ENCODE data around the gene HPS4.

DNA sequence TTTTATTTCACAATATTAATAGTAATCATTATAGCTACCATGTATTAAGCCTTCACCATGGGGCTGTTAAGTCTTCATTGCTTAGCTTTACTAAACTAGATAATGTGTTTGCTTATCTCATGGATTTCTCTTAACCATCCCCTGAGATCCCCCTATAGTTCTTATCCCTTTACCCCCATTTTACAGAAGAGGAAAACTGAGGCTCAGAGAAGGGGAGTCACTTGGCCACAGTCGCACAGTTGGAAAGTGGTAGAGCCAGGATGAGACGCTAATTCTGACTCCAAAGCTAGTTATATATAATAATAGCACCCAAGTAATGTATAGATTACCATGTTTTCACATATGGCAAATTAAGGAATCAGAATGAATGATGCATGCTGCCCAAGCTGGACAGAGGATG lies 38.4 kb upstream of the HPS4 start:
- TF ChIP-seq POLR2A (IDR thresholded peaks at IDR 0.05), result no peak
- TF ChIP-seq, protein P1, sequence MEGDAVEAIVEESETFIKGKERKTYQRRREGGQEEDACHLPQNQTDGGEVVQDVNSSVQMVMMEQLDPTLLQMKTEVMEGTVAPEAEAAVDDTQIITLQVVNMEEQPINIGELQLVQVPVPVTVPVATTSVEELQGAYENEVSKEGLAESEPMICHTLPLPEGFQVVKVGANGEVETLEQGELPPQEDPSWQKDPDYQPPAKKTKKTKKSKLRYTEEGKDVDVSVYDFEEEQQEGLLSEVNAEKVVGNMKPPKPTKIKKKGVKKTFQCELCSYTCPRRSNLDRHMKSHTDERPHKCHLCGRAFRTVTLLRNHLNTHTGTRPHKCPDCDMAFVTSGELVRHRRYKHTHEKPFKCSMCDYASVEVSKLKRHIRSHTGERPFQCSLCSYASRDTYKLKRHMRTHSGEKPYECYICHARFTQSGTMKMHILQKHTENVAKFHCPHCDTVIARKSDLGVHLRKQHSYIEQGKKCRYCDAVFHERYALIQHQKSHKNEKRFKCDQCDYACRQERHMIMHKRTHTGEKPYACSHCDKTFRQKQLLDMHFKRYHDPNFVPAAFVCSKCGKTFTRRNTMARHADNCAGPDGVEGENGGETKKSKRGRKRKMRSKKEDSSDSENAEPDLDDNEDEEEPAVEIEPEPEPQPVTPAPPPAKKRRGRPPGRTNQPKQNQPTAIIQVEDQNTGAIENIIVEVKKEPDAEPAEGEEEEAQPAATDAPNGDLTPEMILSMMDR (IDR thresholded peaks at IDR 0.05), result no peak

All from heart left ventricle (tissue), 13 donors.